Measurements from ENCODE around the gene PKNOX2. TPM values are rescaled to one million over a fixed set of nuclear protein-coding genes. Genes with fewer than 3 reads are reported as not detected.
A peak's percentile ranks its signal among the peaks of the same experiment; 100 is the strongest.

The PKNOX2 gene
- total and polyA plus RNA-seq, 9 of the 15 experiments (the other 6 are each of a cell fraction or from before 2014, with no cell fraction given) = not detected

DNA sequence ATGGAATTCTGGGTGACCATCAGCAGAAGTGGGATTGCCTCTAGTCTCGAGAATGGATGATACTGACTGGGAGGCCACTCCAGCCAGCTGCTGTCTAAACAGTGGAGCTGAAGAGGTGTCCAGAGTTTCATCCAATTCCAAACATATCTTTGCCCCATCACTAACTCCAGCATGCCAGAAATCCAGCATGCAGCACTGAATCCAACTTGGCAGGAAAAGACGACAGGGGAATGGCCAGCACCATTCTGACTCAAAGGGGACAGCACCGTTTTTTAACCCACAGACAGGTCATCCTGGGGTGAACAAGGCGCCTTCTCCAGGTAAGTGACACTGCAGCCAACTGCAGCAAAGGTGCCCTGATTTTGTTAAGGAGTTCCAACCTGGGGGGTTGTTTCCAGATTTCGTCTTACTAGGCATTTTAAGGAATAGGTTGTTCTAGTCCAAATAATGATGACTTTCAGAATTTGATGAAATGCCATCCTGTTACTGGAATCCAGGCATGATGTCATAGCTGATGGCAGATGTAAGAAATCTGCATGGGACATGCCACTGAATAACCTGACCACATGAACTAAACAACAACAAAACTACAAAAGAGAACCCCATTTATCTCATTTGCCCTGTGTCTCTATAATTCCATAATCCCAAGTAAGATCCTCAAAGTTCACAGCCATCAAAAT is 299.2 kb downstream of the PKNOX2 start:
- H3K9me1 ChIP-seq (ENCODE audit: control insufficient read depth, insufficient read depth, low read length) = no peaks in the 10 kb centered on the region
- no peaks in the 10 kb centered on the region for H3K9me3 ChIP-seq (replicated peaks; ENCODE audit: control insufficient read depth, insufficient read depth, low read depth, low read length)
- intact Hi-C loops (cut with micrococcal nuclease) = no loop called here
- H3K9ac ChIP-seq (ENCODE audit: insufficient read depth in 1 of 2, low read depth in 2 of 2, low read length in 2 of 2) = no peak overlapping the region
- H3K79me2 ChIP-seq (ENCODE audit: control insufficient read depth, insufficient read depth, low read length) = no peaks in the 10 kb centered on the region
- H3K27me3 ChIP-seq (ENCODE audit: control insufficient read depth in 2 of 2, insufficient read depth in 2 of 2, low read length in 2 of 2) = no peaks in the 10 kb centered on the region
- no peak overlapping the region for H3K4me3 ChIP-seq
- no peak overlapping the region for H3K4me2 ChIP-seq (ENCODE audit: insufficient read depth, low read length)
- CTCF ChIA-PET (ENCODE audit: low intra/inter-chr PET ratio) = no interaction called here
- H4K20me1 ChIP-seq (replicated peaks; ENCODE audit: control insufficient read depth, insufficient read depth, low read length) = no peaks in the 10 kb centered on the region
- no peak for ATAC-seq
- no peak for FAIRE-seq
- no peak for DNase-seq (ENCODE audit: extremely low read depth in 1 of 4, low spot score in 3 of 4)
- WGBS (ENCODE audit: insufficient coverage, low coverage, missing lambda C conversion rate) = 39% methylated on average over 5 of the region's 5 CpGs
- H3K36me3 ChIP-seq (ENCODE audit: control insufficient read depth, insufficient read depth, low read length) = no peaks in the 10 kb centered on the region
- no TSS peak for BruUV-seq (replicated peaks)
- peaks cover 6 to 10% of the 10 kb centered on the region in 2 experiments; a peak in 4 of 5 replicates for H3K4me1 ChIP-seq (replicated peaks in 1 of 2; ENCODE audit: control insufficient read depth in 2 of 2, insufficient read depth in 2 of 2, low read length in 2 of 2)
- H2AFZ ChIP-seq (ENCODE audit: low read depth, low read length) = no peak overlapping the region
- in situ Hi-C loops (cut with MboI) = no loop called here
- no peak overlapping the region for H3K27ac ChIP-seq (ENCODE audit: extremely low read depth, low read depth, low read length)
- POLR2A ChIA-PET = interaction anchor here (0.8 to 1.0 kb wide), 2 partner anchors 10 to 37 kb away, joined by 3 to 5 read pairs; no protein-coding TSS in a partner anchor
- TF ChIP-seq MYBL2 (IDR thresholded peaks at IDR 0.05; ENCODE audit: low read depth) (no peak), MYBL2 (CRISPR knock-in tag; IDR thresholded peaks at IDR 0.05; ENCODE audit: borderline replicate concordance) (no peak), NR4A1 (CRISPR knock-in tag; IDR thresholded peaks at IDR 0.05) (no peak), NR4A1 (tag; IDR thresholded peaks at IDR 0.05) (no peak), ZNF121 (CRISPR knock-in tag; conservative IDR thresholded peaks at IDR 0.05) (no peak), FOXA1 (IDR thresholded peaks at IDR 0.05; ENCODE audit: borderline replicate concordance) (no peak), OTX1 (CRISPR knock-in tag; IDR thresholded peaks at IDR 0.05) (no peak), HNRNPH1 (optimal IDR thresholded peaks at IDR 0.05; ENCODE audit: low read depth, low read length) (no peak), ZNF316 (IDR thresholded peaks at IDR 0.05) (peak; percentile 60), SMAD4 (CRISPR knock-in tag; conservative IDR thresholded peaks at IDR 0.05) (no peak), ATF3 (IDR thresholded peaks at IDR 0.05) (peak; percentile 7; the same call in 1 of the 2 replicates), ATF3 (CRISPR knock-in tag; conservative IDR thresholded peaks at IDR 0.05) (no peak), MAFF (IDR thresholded peaks at IDR 0.05; ENCODE audit: low read length) (peak; percentile 17; the same call in 1 of the 2 replicates), CREM (IDR thresholded peaks at IDR 0.05; ENCODE audit: low read depth) (no peak), SLC30A9 (CRISPR knock-in tag; IDR thresholded peaks at IDR 0.05) (no peak)
- TF ChIP-seq, protein P1, sequence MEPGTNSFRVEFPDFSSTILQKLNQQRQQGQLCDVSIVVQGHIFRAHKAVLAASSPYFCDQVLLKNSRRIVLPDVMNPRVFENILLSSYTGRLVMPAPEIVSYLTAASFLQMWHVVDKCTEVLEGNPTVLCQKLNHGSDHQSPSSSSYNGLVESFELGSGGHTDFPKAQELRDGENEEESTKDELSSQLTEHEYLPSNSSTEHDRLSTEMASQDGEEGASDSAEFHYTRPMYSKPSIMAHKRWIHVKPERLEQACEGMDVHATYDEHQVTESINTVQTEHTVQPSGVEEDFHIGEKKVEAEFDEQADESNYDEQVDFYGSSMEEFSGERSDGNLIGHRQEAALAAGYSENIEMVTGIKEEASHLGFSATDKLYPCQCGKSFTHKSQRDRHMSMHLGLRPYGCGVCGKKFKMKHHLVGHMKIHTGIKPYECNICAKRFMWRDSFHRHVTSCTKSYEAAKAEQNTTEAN (CRISPR knock-in tag; IDR thresholded peaks at IDR 0.05) = no peak
- TF ChIP-seq, protein P2, sequence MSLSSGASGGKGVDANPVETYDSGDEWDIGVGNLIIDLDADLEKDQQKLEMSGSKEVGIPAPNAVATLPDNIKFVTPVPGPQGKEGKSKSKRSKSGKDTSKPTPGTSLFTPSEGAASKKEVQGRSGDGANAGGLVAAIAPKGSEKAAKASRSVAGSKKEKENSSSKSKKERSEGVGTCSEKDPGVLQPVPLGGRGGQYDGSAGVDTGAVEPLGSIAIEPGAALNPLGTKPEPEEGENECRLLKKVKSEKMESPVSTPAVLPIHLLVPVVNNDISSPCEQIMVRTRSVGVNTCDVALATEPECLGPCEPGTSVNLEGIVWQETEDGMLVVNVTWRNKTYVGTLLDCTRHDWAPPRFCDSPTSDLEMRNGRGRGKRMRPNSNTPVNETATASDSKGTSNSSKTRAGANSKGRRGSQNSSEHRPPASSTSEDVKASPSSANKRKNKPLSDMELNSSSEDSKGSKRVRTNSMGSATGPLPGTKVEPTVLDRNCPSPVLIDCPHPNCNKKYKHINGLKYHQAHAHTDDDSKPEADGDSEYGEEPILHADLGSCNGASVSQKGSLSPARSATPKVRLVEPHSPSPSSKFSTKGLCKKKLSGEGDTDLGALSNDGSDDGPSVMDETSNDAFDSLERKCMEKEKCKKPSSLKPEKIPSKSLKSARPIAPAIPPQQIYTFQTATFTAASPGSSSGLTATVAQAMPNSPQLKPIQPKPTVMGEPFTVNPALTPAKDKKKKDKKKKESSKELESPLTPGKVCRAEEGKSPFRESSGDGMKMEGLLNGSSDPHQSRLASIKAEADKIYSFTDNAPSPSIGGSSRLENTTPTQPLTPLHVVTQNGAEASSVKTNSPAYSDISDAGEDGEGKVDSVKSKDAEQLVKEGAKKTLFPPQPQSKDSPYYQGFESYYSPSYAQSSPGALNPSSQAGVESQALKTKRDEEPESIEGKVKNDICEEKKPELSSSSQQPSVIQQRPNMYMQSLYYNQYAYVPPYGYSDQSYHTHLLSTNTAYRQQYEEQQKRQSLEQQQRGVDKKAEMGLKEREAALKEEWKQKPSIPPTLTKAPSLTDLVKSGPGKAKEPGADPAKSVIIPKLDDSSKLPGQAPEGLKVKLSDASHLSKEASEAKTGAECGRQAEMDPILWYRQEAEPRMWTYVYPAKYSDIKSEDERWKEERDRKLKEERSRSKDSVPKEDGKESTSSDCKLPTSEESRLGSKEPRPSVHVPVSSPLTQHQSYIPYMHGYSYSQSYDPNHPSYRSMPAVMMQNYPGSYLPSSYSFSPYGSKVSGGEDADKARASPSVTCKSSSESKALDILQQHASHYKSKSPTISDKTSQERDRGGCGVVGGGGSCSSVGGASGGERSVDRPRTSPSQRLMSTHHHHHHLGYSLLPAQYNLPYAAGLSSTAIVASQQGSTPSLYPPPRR (CRISPR knock-in tag; IDR thresholded peaks at IDR 0.05; ENCODE audit: borderline replicate concordance) = no peak
